ENCODE results near the gene PRR12.

GRCh38 chr19:49591731-49592485 is 926 bp downstream of the PRR12 start:
- TF ChIP-seq EZH2 (IDR thresholded peaks at IDR 0.05) (no peak), POLR2AphosphoS5 (IDR thresholded peaks at IDR 0.05; ENCODE audit: borderline replicate concordance, low read depth, low read length) (peak; percentile 56)
